Gastrocnemius medialis (tissue), 4 donors: ENCODE data around the gene RGR. TPM values are rescaled to one million over a fixed set of nuclear protein-coding genes. Genes with fewer than 3 reads are reported as not detected.

Experiments used
- ATAC-seq, 2 donors: fragments of 150-250 bp; one replicate each; pipeline ENCODE4 v1.9.1; 2016
- DNase-seq, 2 donors: peaks; one replicate each; pipeline ENCODE4 v3.0.0-alpha.2; 2019
- H3K27ac ChIP-seq, 4 donors: fragments of 200-600 bp; sonication (generic); 1 replicate in 1 of 4; 2 replicates in 3 of 4; pipeline ENCODE4 v1.5.1; 2016 to 2018; ENCODE audit warnings: mild to moderate bottlenecking in 2 of 4, moderate library complexity in 1 of 4
- H3K27me3 ChIP-seq, 3 donors: fragments of 200-600 bp; sonication (generic) in 2 of 3; 1 replicate in 1 of 3; 2 replicates in 2 of 3; pipeline versions ENCODE4 v1.5.1 to v1.6.0; 2016 to 2019; ENCODE audit warnings: mild to moderate bottlenecking in 1 of 3, moderate library complexity in 1 of 3
- H3K36me3 ChIP-seq, 2 donors: fragments of 200-600 bp; sonication (generic) in 1 of 2; one replicate each; pipeline ENCODE4 v1.5.1; 2017 to 2018
- H3K4me1 ChIP-seq, 2 donors: fragments of 200-600 bp; sonication (generic) in 1 of 2; one replicate each; pipeline ENCODE4 v1.5.1; 2016 to 2017; ENCODE audit warnings: mild to moderate bottlenecking in 2 of 2
- H3K4me3 ChIP-seq, 4 donors: fragments of 200-600 bp; sonication (generic) in 3 of 4; 1 replicate in 1 of 4; 2 replicates in 3 of 4; pipeline ENCODE4 v1.5.1; 2016 to 2019; ENCODE audit warnings: mild to moderate bottlenecking in 2 of 4
- H3K9me3 ChIP-seq, 3 donors: fragments of 200-600 bp; sonication (generic) in 2 of 3; 1 replicate in 1 of 3; 2 replicates in 2 of 3; pipeline ENCODE4 v1.5.1; 2016 to 2019
- POLR2A ChIP-seq, 2 donors: fragments of 450-650 bp; IDR thresholded peaks; one replicate each; pipeline ENCODE4 v1.6.1; 2017; ENCODE audit warnings: antibody characterized with exemption in 2 of 2, mild to moderate bottlenecking in 2 of 2, moderate library complexity in 2 of 2
- in situ Hi-C, 4 donors: fragments of 200-750 bp; cut with MboI; loops; one replicate each; pipeline versions ENCODE4 v1.15.0 to v1.8.0; 2017; ENCODE audit warnings: low sequenced_read_pairs in 4 of 4
- intact Hi-C: fragments of 100-400 bp; cut with DNase I; formaldehyde crosslinking; loops from one replicate; pipeline ENCODE4 v1.15.1; 2023; ENCODE audit warnings: low total_unique reads
- total RNA-seq, 4 donors: library from RNA; depleted of rRNA; stranded (reverse); fragments of >200 nt; gene quantifications; one replicate each; pipeline versions ENCODE4 v1.1.0 to v1.2.3, GENCODE V29; 2016
- TF ChIP-seq, protein P1 (sequence below), 5 experiments: fragments of 450-650 bp in 3 of 5; fragments of 200-600 bp in 2 of 5; sonication (generic) in 2 of 5; IDR thresholded peaks in 4 of 5; conservative IDR thresholded peaks in 1 of 5; 1 replicate in 4 of 5; 2 replicates in 1 of 5; pipeline ENCODE4 v1.5.1; 2016 to 2019; ENCODE audit warnings: antibody characterized with exemption in 5 of 5, mild to moderate bottlenecking in 3 of 5, moderate library complexity in 3 of 5

RGR gene
- total RNA-seq, 4 donors from 2014 or later: 0.22 TPM; not detected in 3

DNA sequence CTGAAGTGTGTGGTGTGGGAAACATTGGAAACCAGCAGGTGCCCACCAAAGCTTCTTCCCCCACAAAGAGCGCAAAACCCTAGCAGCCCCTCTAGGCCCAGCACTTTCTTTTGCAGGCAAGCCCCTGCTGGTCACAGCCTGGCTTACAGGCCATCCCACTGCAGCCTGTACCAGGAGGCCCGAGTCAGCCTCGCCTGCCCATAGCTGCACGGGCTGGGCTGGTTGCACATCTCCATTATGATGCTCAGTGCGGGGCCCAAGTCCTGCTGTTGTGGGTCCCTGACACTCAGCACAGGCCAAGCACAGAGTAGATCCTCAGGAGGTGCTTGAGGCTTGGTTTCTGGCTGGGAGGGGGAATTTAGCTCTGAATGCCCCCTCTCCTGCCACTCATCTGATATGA is 42.5 kb upstream of the RGR start:
- ATAC-seq (no peak), DNase-seq (no peak)
- no peak for TF ChIP-seq POLR2A (IDR thresholded peaks at IDR 0.05)
- TF ChIP-seq, protein P1, sequence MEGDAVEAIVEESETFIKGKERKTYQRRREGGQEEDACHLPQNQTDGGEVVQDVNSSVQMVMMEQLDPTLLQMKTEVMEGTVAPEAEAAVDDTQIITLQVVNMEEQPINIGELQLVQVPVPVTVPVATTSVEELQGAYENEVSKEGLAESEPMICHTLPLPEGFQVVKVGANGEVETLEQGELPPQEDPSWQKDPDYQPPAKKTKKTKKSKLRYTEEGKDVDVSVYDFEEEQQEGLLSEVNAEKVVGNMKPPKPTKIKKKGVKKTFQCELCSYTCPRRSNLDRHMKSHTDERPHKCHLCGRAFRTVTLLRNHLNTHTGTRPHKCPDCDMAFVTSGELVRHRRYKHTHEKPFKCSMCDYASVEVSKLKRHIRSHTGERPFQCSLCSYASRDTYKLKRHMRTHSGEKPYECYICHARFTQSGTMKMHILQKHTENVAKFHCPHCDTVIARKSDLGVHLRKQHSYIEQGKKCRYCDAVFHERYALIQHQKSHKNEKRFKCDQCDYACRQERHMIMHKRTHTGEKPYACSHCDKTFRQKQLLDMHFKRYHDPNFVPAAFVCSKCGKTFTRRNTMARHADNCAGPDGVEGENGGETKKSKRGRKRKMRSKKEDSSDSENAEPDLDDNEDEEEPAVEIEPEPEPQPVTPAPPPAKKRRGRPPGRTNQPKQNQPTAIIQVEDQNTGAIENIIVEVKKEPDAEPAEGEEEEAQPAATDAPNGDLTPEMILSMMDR (IDR thresholded peaks at IDR 0.05 in 4 of 5, conservative IDR thresholded peaks at IDR 0.05 in 1 of 5): no peak
- Histone ChIP-seq H3K27me3 (peaks cover 0 to 3% (median 0%) of the 10 kb centered on the region in 3 donors), H3K27ac (no peak overlapping the region), H3K36me3 (no peaks in the 10 kb centered on the region), H3K4me1 (no peaks in the 10 kb centered on the region), H3K9me3 (no peaks in the 10 kb centered on the region), H3K4me3 (no peak overlapping the region)
- intact Hi-C loops (no loop called here), in situ Hi-C loops (no loop called here)

DNA sequence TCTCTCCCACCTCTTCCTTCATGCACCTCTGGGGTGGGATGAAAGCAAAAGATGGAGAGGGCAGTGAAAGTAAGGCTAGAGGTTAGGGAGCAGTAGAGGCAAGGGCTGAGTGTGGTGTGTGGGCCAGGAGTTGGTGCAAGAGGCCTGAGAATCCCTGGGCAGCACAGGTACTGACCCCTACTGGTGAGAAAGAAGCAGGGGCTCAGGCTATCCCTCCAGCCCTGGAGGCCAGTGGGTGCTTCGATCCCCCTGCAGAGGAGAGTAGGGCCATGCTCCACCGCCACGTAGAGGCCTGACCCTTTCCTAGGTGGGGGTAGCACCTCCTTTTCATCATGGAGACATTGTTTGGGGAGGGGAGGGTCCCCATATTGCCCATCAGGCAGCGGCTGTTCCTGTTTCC is 40.7 kb upstream of the RGR start:
- no peak overlapping the region for H3K4me3 ChIP-seq
- no peaks in the 10 kb centered on the region for H3K9me3 ChIP-seq
- intact Hi-C loops (no loop called here), in situ Hi-C loops (no loop called here)
- no peaks in the 10 kb centered on the region for H3K4me1 ChIP-seq
- H3K36me3 ChIP-seq: no peaks in the 10 kb centered on the region
- no peak overlapping the region for H3K27ac ChIP-seq
- no peak for TF ChIP-seq POLR2A (IDR thresholded peaks at IDR 0.05)
- TF ChIP-seq, protein P1 (IDR thresholded peaks at IDR 0.05 in 4 of 5, conservative IDR thresholded peaks at IDR 0.05 in 1 of 5): no peak
- DNase-seq (no peak), ATAC-seq (no peak)
- peaks cover 0 to 3% (median 0%) of the 10 kb centered on the region in 3 donors for H3K27me3 ChIP-seq

DNA sequence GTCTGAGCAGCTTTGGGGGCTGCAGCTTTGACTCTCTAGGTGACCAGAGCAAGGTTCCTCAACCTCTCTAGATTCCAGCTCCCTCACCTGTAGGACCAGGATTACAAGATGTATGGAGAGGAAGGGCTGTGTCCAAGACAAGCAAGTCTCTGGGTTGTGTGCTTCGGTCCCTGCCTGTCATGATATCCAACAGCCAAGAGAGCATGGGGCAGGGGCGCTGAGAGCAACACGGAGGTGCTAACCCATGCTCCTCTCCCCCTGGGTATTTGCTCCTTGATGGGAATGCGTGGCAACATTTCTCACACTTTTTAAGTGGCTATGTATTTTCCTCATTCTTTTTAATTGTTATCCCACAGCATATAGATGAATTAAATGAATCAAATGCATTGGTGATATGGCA is 40.2 kb upstream of the RGR start:
- in situ Hi-C loops: no loop called here

DNA sequence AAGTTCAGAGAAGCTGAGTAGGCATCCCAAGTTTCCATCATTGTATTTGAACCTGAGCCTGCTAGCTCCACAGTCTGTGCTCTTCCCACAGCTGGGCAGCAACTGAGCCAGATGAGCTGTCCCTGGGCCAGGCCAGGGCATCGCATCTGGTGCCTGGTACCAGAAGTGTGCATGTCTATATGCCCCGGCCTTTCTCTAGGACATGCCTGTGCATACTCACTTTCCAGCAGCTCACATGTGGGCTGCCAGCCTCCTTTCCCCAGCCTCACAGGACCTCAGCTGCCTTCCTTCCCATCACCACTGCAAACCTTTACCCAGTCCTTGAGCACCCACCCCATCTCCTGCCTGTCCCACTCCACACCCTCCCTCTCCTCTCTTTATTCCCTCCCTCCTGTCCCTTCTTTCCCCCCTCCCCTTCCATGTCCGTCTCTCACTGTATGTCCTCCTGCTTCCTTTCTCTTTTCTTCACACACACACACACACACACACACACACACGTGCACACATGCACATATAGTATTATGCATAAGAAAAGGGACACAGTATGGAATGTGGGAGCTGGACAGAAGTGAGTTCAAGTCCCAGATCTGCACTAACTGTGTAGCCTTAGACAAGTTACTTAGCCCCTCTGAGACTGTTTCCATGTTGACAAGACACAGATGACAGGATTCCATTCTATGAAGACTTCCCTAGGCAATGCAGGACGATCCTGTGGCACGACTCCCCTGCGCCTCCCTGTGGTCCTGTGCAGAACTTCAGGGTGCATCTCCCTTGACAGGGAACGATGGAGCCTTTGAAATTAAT is 39.6 kb upstream of the RGR start:
- Histone ChIP-seq H3K4me1 (no peaks in the 10 kb centered on the region), H3K36me3 (no peaks in the 10 kb centered on the region), H3K4me3 (no peak overlapping the region), H3K27ac (no peak overlapping the region), H3K27me3 (peaks cover 0 to 3% (median 0%) of the 10 kb centered on the region in 3 donors), H3K9me3 (no peaks in the 10 kb centered on the region)
- TF ChIP-seq, protein P1 (IDR thresholded peaks at IDR 0.05 in 4 of 5, conservative IDR thresholded peaks at IDR 0.05 in 1 of 5): peak in 1 of 5 experiments; percentile 25
- no peak for TF ChIP-seq POLR2A (IDR thresholded peaks at IDR 0.05)
- intact Hi-C loops (no loop called here), in situ Hi-C loops (no loop called here)
- ATAC-seq (no peak), DNase-seq (no peak)

More for the DNA sequence above, 40.2 kb upstream of the RGR start:
- ATAC-seq: no peak
- Histone ChIP-seq H3K4me3 (no peak overlapping the region), H3K4me1 (no peaks in the 10 kb centered on the region), H3K27ac (no peak overlapping the region), H3K36me3 (no peaks in the 10 kb centered on the region), H3K9me3 (no peaks in the 10 kb centered on the region), H3K27me3 (peaks cover 0 to 3% (median 0%) of the 10 kb centered on the region in 3 donors)
- TF ChIP-seq, protein P1 (IDR thresholded peaks at IDR 0.05 in 4 of 5, conservative IDR thresholded peaks at IDR 0.05 in 1 of 5): no peak
- TF ChIP-seq POLR2A (IDR thresholded peaks at IDR 0.05): no peak
- DNase-seq: no peak
- intact Hi-C loops: no loop called here
